ENCODE data around the gene DCAF17.

- TF ChIP-seq CTCF (IDR thresholded peaks at IDR 0.05), result no peak
- TF ChIP-seq BHLHE40 (IDR thresholded peaks at IDR 0.05; ENCODE audit: low read depth, low read length), result no peak
- TF ChIP-seq JUN (IDR thresholded peaks at IDR 0.05), result no peak
- no peak for TF ChIP-seq MAX (IDR thresholded peaks at IDR 0.05)
- no peak for TF ChIP-seq RCOR1 (IDR thresholded peaks at IDR 0.05; ENCODE audit: low read depth, low read length)
- TF ChIP-seq SMC3 (IDR thresholded peaks at IDR 0.05), result no peak
- no peak for TF ChIP-seq CEBPB (IDR thresholded peaks at IDR 0.05)
- TF ChIP-seq USF2 (IDR thresholded peaks at IDR 0.05), result no peak
- no peak for TF ChIP-seq POLR2A (IDR thresholded peaks at IDR 0.05; ENCODE audit: low read length)
- TF ChIP-seq HDAC2 (IDR thresholded peaks at IDR 0.05), result no peak
- TF ChIP-seq ZSCAN20 (CRISPR knock-in tag; IDR thresholded peaks at IDR 0.05), result no peak
- no peak for TF ChIP-seq MYC (IDR thresholded peaks at IDR 0.05; ENCODE audit: borderline replicate concordance, low read length)
These were observed 53.2 kb downstream of the DCAF17 start for GRCh38 chr2:171487201-171487600.

Data from A549 (cell line).